Endodermal cell (in vitro differentiated cells): ENCODE data around the gene ZCRB1. TPM values are rescaled to one million over a fixed set of nuclear protein-coding genes. Genes with fewer than 3 reads are reported as not detected.
A peak's percentile ranks its signal among the peaks of the same experiment; 100 is the strongest.

Source experiments
- DNase-seq: peaks from one replicate; pipeline ENCODE4 v3.0.0-alpha.2; 2017
- H3K27ac ChIP-seq: 2 replicates; pipeline ENCODE4 v1.5.1; 2013; ENCODE audit warnings: mild to moderate bottlenecking, low read depth, low read length, moderate library complexity
- H3K27me3 ChIP-seq: 2 replicates; pipeline ENCODE4 v1.6.1; 2013; ENCODE audit warnings: mild to moderate bottlenecking, low read length, moderate library complexity; ENCODE audit not compliant: insufficient read depth, control insufficient read depth, poor library complexity, severe bottlenecking
- H3K36me3 ChIP-seq: 2 replicates; pipeline ENCODE4 v1.7.0; 2013; ENCODE audit warnings: mild to moderate bottlenecking, low read length, moderate library complexity; ENCODE audit not compliant: control insufficient read depth, insufficient read depth
- H3K4me1 ChIP-seq: one replicate; pipeline ENCODE4 v1.7.0; 2013; ENCODE audit warnings: low read length; ENCODE audit not compliant: control insufficient read depth, insufficient read depth
- H3K4me3 ChIP-seq: 2 replicates; pipeline ENCODE4 v1.5.1; 2013; ENCODE audit warnings: mild to moderate bottlenecking, low read length, moderate library complexity
- H3K9ac ChIP-seq: 2 replicates; pipeline ENCODE4 v1.6.1; 2013; ENCODE audit warnings: mild to moderate bottlenecking, low read length, moderate library complexity; ENCODE audit not compliant: poor library complexity, severe bottlenecking; ENCODE audit errors: extremely low read depth
- H3K9me3 ChIP-seq: 2 replicates; pipeline ENCODE4 v1.6.1; 2013; ENCODE audit warnings: mild to moderate bottlenecking, low read length, moderate library complexity; ENCODE audit not compliant: control insufficient read depth
- H3K27ac Mint-ChIP-seq: 2 replicates; pipeline ENCODE4 v1.8.0; 2020; ENCODE audit warnings: mixed read lengths
- H3K27me3 Mint-ChIP-seq: 2 replicates; pipeline ENCODE4 v1.8.0; 2021; ENCODE audit warnings: mild to moderate bottlenecking, mixed read lengths; ENCODE audit not compliant: insufficient read depth
- H3K36me3 Mint-ChIP-seq: 2 replicates; pipeline ENCODE4 v1.8.0; 2020; ENCODE audit warnings: low read depth, mixed read lengths
- H3K4me1 Mint-ChIP-seq: 2 replicates; pipeline ENCODE4 v1.8.0; 2020; ENCODE audit warnings: mixed read lengths
- H3K4me3 Mint-ChIP-seq: 2 replicates; pipeline ENCODE4 v1.8.0; 2020; ENCODE audit warnings: mild to moderate bottlenecking, moderate library complexity, mixed read lengths
- H3K9me3 Mint-ChIP-seq: 2 replicates; pipeline ENCODE4 v1.8.0; 2020; ENCODE audit warnings: mild to moderate bottlenecking, mixed read lengths
- CTCF ChIP-seq: fragments of 200-600 bp; sonication (generic); conservative IDR thresholded peaks from 2 replicates; pipeline ENCODE4 v1.5.0; 2021; ENCODE audit warnings: antibody characterized with exemption, mild to moderate bottlenecking
- WGBS, 2 experiments: methylation state at CpG; one replicate each; pipeline versions ENCODE4 v1.1.5 to v1.1.7; 2013; ENCODE audit warnings: missing lambda C conversion rate in 2 of 2, mixed read lengths in 1 of 2; ENCODE audit not compliant: insufficient coverage in 1 of 2, insufficient read length in 1 of 2; 5-methylcytosine and 5-hydroxymethylcytosine counted together
- long read RNA-seq, 4 experiments: library from polyadenylated mRNA in 2 of 4; library from RNA in 1 of 4; library from capped mRNA in 1 of 4; stranded (forward) in 3 of 4; unstranded in 1 of 4; transcript quantifications; one replicate each; pipeline ENCODE4 v2.0.0, GENCODE V29; 2020 to 2021; ENCODE audit warnings: inconsistent platforms in 1 of 4
- polyA plus RNA-seq, 2 experiments: library from polyadenylated mRNA; stranded (reverse); fragments of 50-300 nt; gene quantifications; one replicate each; pipeline ENCODE4 v1.2.3, GENCODE V29; 2013
- total RNA-seq, 2 donors: library from RNA; stranded (reverse); fragmentation: NEBNext Ultra II Directional in 1 of 2; extraction: Animal tissue kit (Norgen Biotek cat#: 25700) in 1 of 2; gene quantifications; 2 replicates in 1 of 2; 3 replicates in 1 of 2; pipeline ENCODE4 v1.2.1, GENCODE V29; 2021

Gene ZCRB1
- total RNA-seq, result 10 to 100 TPM; 61.1 to 78.4 TPM
- polyA plus RNA-seq (2013, experiment 1 of 2), result 71.1 TPM
- polyA plus RNA-seq (2013, experiment 2 of 2), result 77.3 TPM
- long read RNA-seq, experiment 1, transcript ZCRB1-201 (8 exons, 1,827 nt), result major isoform, 33 of 60 reads
- long read RNA-seq, experiment 1, partial matches to known transcripts, result 9 of 60 reads
- long read RNA-seq, experiment 1, other reads (novel, unspliced or antisense), result 18 of 60 reads
- long read RNA-seq, experiment 2, transcript ZCRB1-201 (8 exons, 1,827 nt), result major isoform, 71 of 74 reads
- long read RNA-seq, experiment 2, partial matches to known transcripts, result 0 of 74 reads
- long read RNA-seq, experiment 2, other reads (novel, unspliced or antisense), result 3 of 74 reads
- long read RNA-seq, experiment 3, partial matches to known transcripts, result 3 of 10 reads
- long read RNA-seq, experiment 3, other reads (novel, unspliced or antisense), result 2 of 10 reads
- long read RNA-seq, experiment 4, transcript ZCRB1-201 (8 exons, 1,827 nt), result major isoform, 118 of 124 reads
- long read RNA-seq, experiment 4, partial matches to known transcripts, result 1 of 124 reads
- long read RNA-seq, experiment 4, other reads (novel, unspliced or antisense), result 5 of 124 reads

GRCh38 chr12:42325653-42326474 is at the start of gene ZCRB1, which contains the start of gene PPHLN1:
Gene ZCRB1, minus strand, starts transcription at chr12:42326094. Its CDS starts 1,992 bp downstream, at chr12:42324102.
Gene PPHLN1, plus strand, starts transcription at chr12:42326167. Its CDS starts 9,736 bp downstream, at chr12:42335903.
- peak within 1 kb of the TSS; percentile 100 for H3K4me3 ChIP-seq
- no peaks in the 10 kb centered on the region for H3K27me3 Mint-ChIP-seq
- H3K9ac ChIP-seq, result peak within 1 kb of the TSS; percentile 84
- peak within 1 kb of the TSS; percentile 98 for H3K27ac Mint-ChIP-seq
- H3K4me1 Mint-ChIP-seq, result peaks cover 24% of the 10 kb centered on the region
- H3K27ac ChIP-seq, result peak within 1 kb of the TSS; percentile 72
- H3K36me3 Mint-ChIP-seq, result peaks cover 16% of the 10 kb centered on the region
- peak within 1 kb of the TSS; percentile 98 for H3K4me3 Mint-ChIP-seq
- TF ChIP-seq CTCF, result no peak
- peaks cover 4% of the 10 kb centered on the region for H3K4me1 ChIP-seq
- DNase-seq, result peak; percentile 98
- H3K9me3 ChIP-seq, result no peaks in the 10 kb centered on the region
- H3K9me3 Mint-ChIP-seq, result no peaks in the 10 kb centered on the region
- H3K27me3 ChIP-seq, result no peaks in the 10 kb centered on the region
- peaks cover 27% of the 10 kb centered on the region for H3K36me3 ChIP-seq
- 0% methylated on average over 34 to 55 of the region's 55 CpGs for WGBS, 2 experiments

- Mint-ChIP-seq H3K36me3 (peaks cover 27% of the 10 kb centered on the region), H3K4me3 (no peak overlapping the region), H3K27me3 (no peaks in the 10 kb centered on the region), H3K4me1 (no peaks in the 10 kb centered on the region), H3K9me3 (peaks cover 15% of the 10 kb centered on the region), H3K27ac (no peak overlapping the region)
- peaks cover 37% of the 10 kb centered on the region for H3K36me3 ChIP-seq
- no peak overlapping the region for H3K27ac ChIP-seq
- no peak overlapping the region for H3K9ac ChIP-seq
- H3K9me3 ChIP-seq, result no peaks in the 10 kb centered on the region
- DNase-seq, result no peak
- no peaks in the 10 kb centered on the region for H3K27me3 ChIP-seq
- H3K4me1 ChIP-seq, result no peaks in the 10 kb centered on the region
- no peak for TF ChIP-seq CTCF
- H3K4me3 ChIP-seq, result no peak overlapping the region
Observed at GRCh38 chr12:42373669-42374068, 47.8 kb upstream of the ZCRB1 start.

GRCh38 chr12:42372154-42372791 is 46.4 kb upstream of the ZCRB1 start:
- no peak overlapping the region for H3K27ac ChIP-seq
- no peak overlapping the region for H3K4me3 Mint-ChIP-seq
- TF ChIP-seq CTCF, result peak; percentile 87
- H3K27ac Mint-ChIP-seq, result no peak overlapping the region
- peaks cover 31% of the 10 kb centered on the region for H3K36me3 ChIP-seq
- H3K27me3 Mint-ChIP-seq, result no peaks in the 10 kb centered on the region
- H3K4me3 ChIP-seq, result no peak overlapping the region
- H3K4me1 ChIP-seq, result no peaks in the 10 kb centered on the region
- H3K9me3 ChIP-seq, result no peaks in the 10 kb centered on the region
- peaks cover 27% of the 10 kb centered on the region for H3K36me3 Mint-ChIP-seq
- peak; percentile 62 for DNase-seq
- H3K4me1 Mint-ChIP-seq, result no peaks in the 10 kb centered on the region
- no peak overlapping the region for H3K9ac ChIP-seq
- peaks cover 15% of the 10 kb centered on the region for H3K9me3 Mint-ChIP-seq
- WGBS, 2 experiments, result 90 to 92% methylated on average over 2 of the region's 2 CpGs
- no peaks in the 10 kb centered on the region for H3K27me3 ChIP-seq
